H1 (cell line): Measurements from ENCODE around the gene PI4KA. TPM values are rescaled to one million over a fixed set of nuclear protein-coding genes. Genes with fewer than 3 reads are reported as not detected.

Experiments used
- JUN ChIP-seq: IDR thresholded peaks from 2 replicates; pipeline ENCODE4 v1.6.1; 2011; ENCODE audit warnings: low read depth, mild to moderate bottlenecking, improper control_type of control experiment, low read length
- KDM1A ChIP-seq: fragments of 200-600, 300-600 bp; sonication (generic); IDR thresholded peaks from 2 replicates; pipeline ENCODE4 v1.7.1; 2016; ENCODE audit warnings: mild to moderate bottlenecking, low read length, borderline replicate concordance
- polyA plus RNA-seq, 7 experiments: library from polyadenylated mRNA; depleted of rRNA in 3 of 7; stranded (reverse) in 5 of 7; unstranded in 2 of 7; fragments of >200 nt in 5 of 7; fragments of 200-250 nt in 2 of 7; gene quantifications; 1 replicate in 5 of 7; 2 replicates in 1 of 7; 4 replicates in 1 of 7; pipeline versions ENCODE4 v1.2.1 to v1.2.3, GENCODE V29; 2011 to 2013; ENCODE audit warnings: missing spikeins in 2 of 7, mixed read lengths in 2 of 7
- total RNA-seq: library from RNA; stranded (reverse); fragmentation: NEBNext Ultra II Directional; extraction: Animal tissue kit (Norgen Biotek cat#: 25700); gene quantifications from 2 replicates; pipeline ENCODE4 v1.2.1, GENCODE V29; 2021

Gene PI4KA
- total and polyA plus RNA-seq, 2 of the 8 experiments (the other 6 are each of a cell fraction or from before 2014, with no cell fraction given) = 22.5 to 37.7 TPM

GRCh38 chr22:20766530-20766929 is 92.1 kb downstream of the PI4KA start (continued):
- TF ChIP-seq JUN (no peak), KDM1A (no peak)
- TF ChIP-seq, all 59 proteins: peak for 0
